Measurements from ENCODE around the gene UBE3C.

Gene UBE3C

GRCh38 chr7:157292770-157293412, 154.2 kb downstream of the UBE3C start:
- TF ChIP-seq TAF1 (IDR thresholded peaks at IDR 0.05; ENCODE audit: borderline replicate concordance, insufficient read depth, low read length) (no peak), REST (IDR thresholded peaks at IDR 0.05; ENCODE audit: insufficient read depth in 1 of 2, low read depth in 2 of 2, low read length in 2 of 2) (no peak), SIN3A (IDR thresholded peaks at IDR 0.05; ENCODE audit: borderline replicate concordance, insufficient read depth, low read length) (no peak), POLR2AphosphoS5 (IDR thresholded peaks at IDR 0.05; ENCODE audit: low read depth, low read length) (no peak), FOXP2 (optimal IDR thresholded peaks at IDR 0.05; ENCODE audit: borderline replicate concordance, extremely low read depth, extremely low read length, insufficient read depth) (no peak)

- TF ChIP-seq FOXP2 (optimal IDR thresholded peaks at IDR 0.05; ENCODE audit: borderline replicate concordance, extremely low read depth, extremely low read length, insufficient read depth) (no peak), SIN3A (IDR thresholded peaks at IDR 0.05; ENCODE audit: borderline replicate concordance, insufficient read depth, low read length) (no peak), REST (IDR thresholded peaks at IDR 0.05; ENCODE audit: insufficient read depth in 1 of 2, low read depth in 2 of 2, low read length in 2 of 2) (no peak), POLR2AphosphoS5 (IDR thresholded peaks at IDR 0.05; ENCODE audit: low read depth, low read length) (no peak), TAF1 (IDR thresholded peaks at IDR 0.05; ENCODE audit: borderline replicate concordance, insufficient read depth, low read length) (no peak)
These were observed 154.7 kb downstream of the UBE3C start for GRCh38 chr7:157293413-157293788.

- TF ChIP-seq POLR2AphosphoS5 (IDR thresholded peaks at IDR 0.05; ENCODE audit: low read depth, low read length): no peak
- TF ChIP-seq TAF1 (IDR thresholded peaks at IDR 0.05; ENCODE audit: borderline replicate concordance, insufficient read depth, low read length): no peak
- no peak for TF ChIP-seq SIN3A (IDR thresholded peaks at IDR 0.05; ENCODE audit: borderline replicate concordance, insufficient read depth, low read length)
- TF ChIP-seq REST (IDR thresholded peaks at IDR 0.05; ENCODE audit: insufficient read depth in 1 of 2, low read depth in 2 of 2, low read length in 2 of 2): no peak
These were observed 156.0 kb downstream of the UBE3C start for GRCh38 chr7:157294773-157295172.

- TF ChIP-seq REST (IDR thresholded peaks at IDR 0.05; ENCODE audit: insufficient read depth in 1 of 2, low read depth in 2 of 2, low read length in 2 of 2) (no peak), FOXP2 (optimal IDR thresholded peaks at IDR 0.05; ENCODE audit: borderline replicate concordance, extremely low read depth, extremely low read length, insufficient read depth) (no peak), TAF1 (IDR thresholded peaks at IDR 0.05; ENCODE audit: borderline replicate concordance, insufficient read depth, low read length) (no peak), SIN3A (IDR thresholded peaks at IDR 0.05; ENCODE audit: borderline replicate concordance, insufficient read depth, low read length) (no peak), POLR2AphosphoS5 (IDR thresholded peaks at IDR 0.05; ENCODE audit: low read depth, low read length) (no peak)
These were observed 156.6 kb downstream of the UBE3C start for GRCh38 chr7:157295338-157295737.

- no peak for TF ChIP-seq SIN3A (IDR thresholded peaks at IDR 0.05; ENCODE audit: borderline replicate concordance, insufficient read depth, low read length)
These were observed 158.5 kb downstream of the UBE3C start for GRCh38 chr7:157297185-157297584.
